GM12864 (cell line): ENCODE measurements around the gene FBXW12.

Experiments
- DNase-seq: peaks from one replicate; pipeline ENCODE4 v3.0.0-alpha.2; 2011; ENCODE audit warnings: low read depth
- H3K4me3 ChIP-seq: 2 replicates; pipeline ENCODE4 v1.5.1; 2011; ENCODE audit warnings: mild to moderate bottlenecking, low read depth, low read length, control low read depth
- TF ChIP-seq, protein P1 (sequence below): IDR thresholded peaks from 2 replicates; pipeline ENCODE4 v1.5.1; 2011; ENCODE audit warnings: low read depth, mild to moderate bottlenecking, moderate library complexity, low read length, control low read depth, inconsistent platforms; ENCODE audit errors: missing control alignments

Gene FBXW12

GRCh38 chr3:48404440-48405342 is 32.7 kb downstream of the FBXW12 start:
- DNase-seq: no peak
- TF ChIP-seq, protein P1, sequence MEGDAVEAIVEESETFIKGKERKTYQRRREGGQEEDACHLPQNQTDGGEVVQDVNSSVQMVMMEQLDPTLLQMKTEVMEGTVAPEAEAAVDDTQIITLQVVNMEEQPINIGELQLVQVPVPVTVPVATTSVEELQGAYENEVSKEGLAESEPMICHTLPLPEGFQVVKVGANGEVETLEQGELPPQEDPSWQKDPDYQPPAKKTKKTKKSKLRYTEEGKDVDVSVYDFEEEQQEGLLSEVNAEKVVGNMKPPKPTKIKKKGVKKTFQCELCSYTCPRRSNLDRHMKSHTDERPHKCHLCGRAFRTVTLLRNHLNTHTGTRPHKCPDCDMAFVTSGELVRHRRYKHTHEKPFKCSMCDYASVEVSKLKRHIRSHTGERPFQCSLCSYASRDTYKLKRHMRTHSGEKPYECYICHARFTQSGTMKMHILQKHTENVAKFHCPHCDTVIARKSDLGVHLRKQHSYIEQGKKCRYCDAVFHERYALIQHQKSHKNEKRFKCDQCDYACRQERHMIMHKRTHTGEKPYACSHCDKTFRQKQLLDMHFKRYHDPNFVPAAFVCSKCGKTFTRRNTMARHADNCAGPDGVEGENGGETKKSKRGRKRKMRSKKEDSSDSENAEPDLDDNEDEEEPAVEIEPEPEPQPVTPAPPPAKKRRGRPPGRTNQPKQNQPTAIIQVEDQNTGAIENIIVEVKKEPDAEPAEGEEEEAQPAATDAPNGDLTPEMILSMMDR: no peak
- no peak overlapping the region for H3K4me3 ChIP-seq

- DNase-seq: no peak
- H3K4me3 ChIP-seq: no peak overlapping the region
- TF ChIP-seq, protein P1: no peak
These were observed 33.4 kb downstream of the FBXW12 start for GRCh38 chr3:48405343-48405881.

DNA sequence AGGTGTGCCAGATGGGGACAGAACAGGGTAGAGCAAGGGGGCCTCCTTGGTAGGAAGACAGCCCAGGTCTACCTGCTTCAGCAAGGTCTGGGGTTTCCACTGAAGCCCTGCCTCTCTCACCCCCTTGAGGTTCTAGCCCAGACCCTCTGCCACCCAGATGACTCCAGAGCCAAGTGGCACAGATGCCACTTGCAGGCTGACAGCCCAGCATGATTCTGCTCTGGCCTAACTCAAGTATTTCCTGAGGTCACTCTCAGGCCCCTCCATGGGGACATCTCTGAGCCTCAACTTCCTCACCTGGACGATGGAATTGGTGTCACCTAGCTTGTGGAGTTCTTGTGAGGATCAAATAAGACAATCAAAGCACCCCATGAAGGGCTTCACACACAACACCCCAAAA is 34.0 kb downstream of the FBXW12 start:
- DNase-seq: no peak
- H3K4me3 ChIP-seq: no peak overlapping the region
- TF ChIP-seq, protein P1: no peak

GRCh38 chr3:48406443-48407431 is 34.7 kb downstream of the FBXW12 start:
- H3K4me3 ChIP-seq: no peak overlapping the region
- TF ChIP-seq, protein P1: no peak

GRCh38 chr3:48407542-48408099 is 35.6 kb downstream of the FBXW12 start:
- TF ChIP-seq, protein P1: no peak
- no peak for DNase-seq
- H3K4me3 ChIP-seq: no peak overlapping the region

More at GRCh38 chr3:48406443-48407431, 34.7 kb downstream of the FBXW12 start:
- no peak for DNase-seq

- no peak overlapping the region for H3K4me3 ChIP-seq
- no peak for DNase-seq
- TF ChIP-seq, protein P1: peak; percentile 33
These were observed 36.8 kb downstream of the FBXW12 start for GRCh38 chr3:48408823-48409281.
